GM20000 (cell line): Measurements from ENCODE around the gene VPS39.
"Not testable (repeated sequence)": the region's sequence is repeated elsewhere in the genome, so short reads cannot be mapped to it uniquely, and the experiment has no call there.

Experiments
- DNase-seq: peaks from one replicate; pipeline ENCODE4 v3.0.0; 2012; ENCODE audit warnings: low spot score
- CTCF ChIP-seq: IDR thresholded peaks from 2 replicates; pipeline ENCODE4 v1.5.1; 2012; ENCODE audit warnings: mild to moderate bottlenecking, control low read depth; ENCODE audit errors: extremely low read depth, missing control alignments

The VPS39 gene

GRCh38 chr15:42207674-42208579, at the start of gene VPS39:
Gene VPS39 (minus strand): TSS chr15:42208304. CDS start chr15:42208153, 151 bp downstream.
- no peak for TF ChIP-seq CTCF
- DNase-seq, result peak; percentile 84

GRCh38 chr15:42253300-42253699, 45.2 kb upstream of the VPS39 start:
- no peak for TF ChIP-seq CTCF
- no peak for DNase-seq

- no peak for DNase-seq
- TF ChIP-seq CTCF, result no peak
Measured at GRCh38 chr15:42240823-42241222, 32.7 kb upstream of the VPS39 start.

GRCh38 chr15:42239528-42240182, 31.6 kb upstream of the VPS39 start:
- DNase-seq, result no peak
- TF ChIP-seq CTCF, result no peak

- TF ChIP-seq CTCF, result no peak
- DNase-seq, result no peak
Measured at GRCh38 chr15:42233107-42233506, 25.0 kb upstream of the VPS39 start.

- TF ChIP-seq CTCF, result no peak
- DNase-seq, result no peak
Measured at GRCh38 chr15:42232606-42233005, 24.5 kb upstream of the VPS39 start.

- DNase-seq, result no peak
- no peak for TF ChIP-seq CTCF
Measured at GRCh38 chr15:42231088-42231487, 23.0 kb upstream of the VPS39 start.

- not testable (repeated sequence) for DNase-seq
Measured at GRCh38 chr15:42228981-42229380, 20.9 kb upstream of the VPS39 start.
